OCI-LY7 (cell line): ENCODE results near the gene XKR7.

ENCODE experiments used
- CTCF ChIP-seq: fragments of 200-600 bp; sonication (generic); conservative IDR thresholded peaks from 2 replicates; pipeline ENCODE4 v1.5.1; 2014; ENCODE audit warnings: mild to moderate bottlenecking, antibody characterized with exemption, low read length, moderate library complexity, mixed read lengths
- EZH2phosphoT487 ChIP-seq: fragments of 200-600 bp; sonication (generic); IDR thresholded peaks from 2 replicates; pipeline ENCODE4 v1.6.1; 2018; ENCODE audit warnings: low read depth, borderline replicate concordance, mild to moderate bottlenecking, mixed run types, antibody characterized with exemption, low read length, moderate library complexity, mixed read lengths

GRCh38 chr20:31918466-31919105 is 49.4 kb upstream of the XKR7 start:
- TF ChIP-seq CTCF (no peak), EZH2phosphoT487 (no peak)
